ENCODE data around the gene ZNF658.
"Not testable (repeated sequence)": the region's sequence is repeated elsewhere in the genome, so short reads cannot be mapped to it uniquely, and the experiment has no call there.

DNA sequence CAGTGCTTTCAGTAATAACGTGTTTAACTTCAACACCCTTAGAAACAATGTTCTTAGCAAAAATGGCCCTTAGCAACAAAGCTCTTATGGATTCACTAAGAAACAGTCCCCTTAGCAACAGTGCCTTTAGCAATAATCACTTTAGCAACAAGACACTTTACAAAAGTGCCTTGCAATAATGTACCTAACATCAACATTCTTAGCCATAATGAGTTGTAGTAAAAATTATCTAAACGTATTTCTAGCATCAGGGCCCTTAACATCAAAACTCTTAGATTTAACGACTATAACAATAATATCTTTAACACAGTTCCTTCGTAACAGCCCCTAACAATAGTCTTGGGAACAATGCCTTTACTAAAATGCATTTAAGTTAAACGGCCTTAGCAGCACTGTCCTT is 37.8 kb downstream of the ZNF658 start:
- TF ChIP-seq CTCF (conservative IDR thresholded peaks at IDR 0.05 in 1 of 2, IDR thresholded peaks at IDR 0.05 in 1 of 2; ENCODE audit: extremely low read depth in 1 of 2, insufficient read depth in 1 of 2, low read depth in 1 of 2, low read length in 2 of 2); EZH2 (IDR thresholded peaks at IDR 0.05; ENCODE audit: borderline replicate concordance, low read length): not testable (repeated sequence)

All from mammary epithelial cell (primary cell).